A673 (cell line): ENCODE results near the gene GRIK3. TPM values are rescaled to one million over a fixed set of nuclear protein-coding genes. Genes with fewer than 3 reads are reported as not detected.
"Not testable (repeated sequence)": the region's sequence is repeated elsewhere in the genome, so short reads cannot be mapped to it uniquely, and the experiment has no call there.

ENCODE experiments used
- BruUV-seq: library from RNA; stranded (reverse); fragments of 400-500 nt; replicated peaks from 2 replicates; lab custom pipeline; 2021; lab: Mats Ljungman, UMichigan
- CTCF ChIA-PET: fragments of 300-600 bp; sonication (Branson Sonifier 250); formaldehyde crosslinking; loops from one replicate; lab custom pipeline; 2022; ENCODE audit warnings: antibody characterized with exemption; lab: Charles Lee
- POLR2A ChIA-PET: fragments of 300-600 bp; sonication (Branson Sonifier 250); formaldehyde crosslinking; loops from one replicate; lab custom pipeline; 2022; ENCODE audit warnings: antibody characterized with exemption; ENCODE audit not compliant: low non-redundant PET; lab: Charles Lee
- DNase-seq: peaks from one replicate; pipeline ENCODE4 v3.0.0-alpha.2; 2015; ENCODE audit warnings: low spot score
- H3K27ac ChIP-seq: fragments of 200-600 bp; sonication (generic); 2 replicates; pipeline ENCODE4 v1.5.1; 2016; ENCODE audit warnings: mixed run types, low read depth, mild to moderate bottlenecking, mixed read lengths, antibody characterized with exemption, low read length; ENCODE audit not compliant: poor library complexity, severe bottlenecking
- H3K27me3 ChIP-seq: fragments of 200-600 bp; sonication (generic); replicated peaks from 2 replicates; pipeline ENCODE4 v1.6.1; 2017; ENCODE audit warnings: mixed run types, low read depth, mild to moderate bottlenecking, mixed read lengths, antibody characterized with exemption, low read length; ENCODE audit not compliant: insufficient read depth, poor library complexity
- H3K36me3 ChIP-seq: fragments of 200-600 bp; sonication (generic); 2 replicates; pipeline ENCODE4 v1.6.1; 2016; ENCODE audit warnings: mixed run types, mild to moderate bottlenecking, mixed read lengths, antibody characterized with exemption, low read length; ENCODE audit not compliant: insufficient read depth, poor library complexity, severe bottlenecking
- H3K4me1 ChIP-seq: fragments of 200-600 bp; sonication (generic); 2 replicates; pipeline ENCODE4 v1.6.1; 2017; ENCODE audit warnings: mixed run types, mild to moderate bottlenecking, mixed read lengths, antibody characterized with exemption, low read length; ENCODE audit not compliant: insufficient read depth, poor library complexity, severe bottlenecking
- H3K4me3 ChIP-seq: fragments of 200-600 bp; sonication (generic); 2 replicates; pipeline ENCODE4 v1.5.1; 2016; ENCODE audit warnings: low read depth, mixed run types, mild to moderate bottlenecking, mixed read lengths, low read length; ENCODE audit not compliant: poor library complexity, severe bottlenecking
- H3K9me3 ChIP-seq: fragments of 200-600 bp; sonication (generic); 2 replicates; pipeline ENCODE4 v1.6.1; 2016; ENCODE audit warnings: mixed run types, low read depth, mild to moderate bottlenecking, mixed read lengths, antibody characterized with exemption, low read length; ENCODE audit not compliant: poor library complexity, severe bottlenecking
- CTCF ChIP-seq: fragments of 300-800, 200-600 bp; sonication (generic); conservative IDR thresholded peaks from 2 replicates; pipeline ENCODE4 v1.5.1; 2017; ENCODE audit warnings: low read depth, mild to moderate bottlenecking, antibody characterized with exemption, low read length, moderate library complexity, mixed read lengths
- EZH2 ChIP-seq: fragments of 200-600 bp; sonication (generic); IDR thresholded peaks from 2 replicates; pipeline ENCODE4 v1.6.1; 2017; ENCODE audit warnings: borderline replicate concordance, low read depth, mild to moderate bottlenecking, mixed read lengths, antibody characterized with exemption, low read length; ENCODE audit not compliant: poor library complexity, severe bottlenecking
- intact Hi-C: fragments of 100-400 bp; cut with micrococcal nuclease; formaldehyde crosslinking; loops from one replicate; pipeline ENCODE4 v1.10.0; 2022; ENCODE audit not compliant: unreplicated experiment
- total RNA-seq: library from RNA; stranded (reverse); gene quantifications from 2 replicates; pipeline ENCODE4 v1.2.3, GENCODE V29; 2021

GRIK3 gene
- total RNA-seq, 1 experiment from 2014 or later: 0.17 TPM

GRCh38 chr1:36918604-36919003, 115.7 kb downstream of the GRIK3 start:
- ChIA-PET POLR2A (no interaction called here), CTCF (no interaction called here)
- no peak for DNase-seq
- Histone ChIP-seq H3K9me3 (no peaks in the 10 kb centered on the region), H3K27me3 (no peaks in the 10 kb centered on the region), H3K36me3 (no peaks in the 10 kb centered on the region), H3K4me1 (no peaks in the 10 kb centered on the region), H3K27ac (no peak overlapping the region), H3K4me3 (no peak overlapping the region)
- no TSS peak for BruUV-seq
- intact Hi-C loops: no loop called here
- no peak for TF ChIP-seq EZH2
- TF ChIP-seq CTCF: no peak

GRCh38 chr1:36916542-36916941, 117.8 kb downstream of the GRIK3 start:
- H3K27me3 ChIP-seq, intact Hi-C loops, H3K4me1 ChIP-seq, H3K4me3 ChIP-seq, H3K36me3 ChIP-seq, DNase-seq, CTCF ChIA-PET, BruUV-seq, POLR2A ChIA-PET, H3K27ac ChIP-seq, H3K9me3 ChIP-seq: not testable (repeated sequence)

- ChIA-PET CTCF (no interaction called here), POLR2A (no interaction called here)
- intact Hi-C loops: no loop called here
- Histone ChIP-seq H3K9me3 (no peaks in the 10 kb centered on the region), H3K27ac (no peak overlapping the region), H3K4me3 (no peak overlapping the region), H3K36me3 (no peaks in the 10 kb centered on the region), H3K4me1 (no peaks in the 10 kb centered on the region), H3K27me3 (no peaks in the 10 kb centered on the region)
- no peak for TF ChIP-seq CTCF
- TF ChIP-seq EZH2: no peak
- no TSS peak for BruUV-seq
- no peak for DNase-seq
Observed at GRCh38 chr1:36913484-36914060, 120.7 kb downstream of the GRIK3 start.

- DNase-seq: no peak
- Histone ChIP-seq H3K4me3 (no peak overlapping the region), H3K27me3 (no peaks in the 10 kb centered on the region), H3K4me1 (no peaks in the 10 kb centered on the region), H3K27ac (no peak overlapping the region), H3K9me3 (no peaks in the 10 kb centered on the region), H3K36me3 (no peaks in the 10 kb centered on the region)
- ChIA-PET CTCF (no interaction called here), POLR2A (no interaction called here)
- intact Hi-C loops: no loop called here
- TF ChIP-seq CTCF (no peak), EZH2 (no peak)
- no TSS peak for BruUV-seq
Observed at GRCh38 chr1:36913016-36913415, 121.3 kb downstream of the GRIK3 start.
